SK-N-MC (cell line): ENCODE results near the gene IQSEC3.

Source experiments
- EZH2 ChIP-seq: fragments of 200-600 bp; sonication (generic); IDR thresholded peaks from one replicate; pipeline ENCODE4 v1.6.1; 2017; ENCODE audit warnings: antibody characterized with exemption
- POLR2AphosphoS5 ChIP-seq: IDR thresholded peaks from 2 replicates; pipeline ENCODE4 v1.6.1; 2012; ENCODE audit warnings: mild to moderate bottlenecking, low read depth, low read length, borderline replicate concordance

- TF ChIP-seq POLR2AphosphoS5: no peak
- no peak for TF ChIP-seq EZH2
These were observed 136.5 kb downstream of the IQSEC3 start for GRCh38 chr12:203074-203461.
